GM18907 (cell line): ENCODE measurements around the gene LGALS3BP.

Source experiments
- ATAC-seq: cut with Tn5 transposase; IDR thresholded peaks from one replicate; pipeline ENCODE4 v1.9.1; 2021; ENCODE audit warnings: mild to moderate bottlenecking, moderate library complexity; ENCODE audit not compliant: unreplicated experiment

The LGALS3BP gene

DNA sequence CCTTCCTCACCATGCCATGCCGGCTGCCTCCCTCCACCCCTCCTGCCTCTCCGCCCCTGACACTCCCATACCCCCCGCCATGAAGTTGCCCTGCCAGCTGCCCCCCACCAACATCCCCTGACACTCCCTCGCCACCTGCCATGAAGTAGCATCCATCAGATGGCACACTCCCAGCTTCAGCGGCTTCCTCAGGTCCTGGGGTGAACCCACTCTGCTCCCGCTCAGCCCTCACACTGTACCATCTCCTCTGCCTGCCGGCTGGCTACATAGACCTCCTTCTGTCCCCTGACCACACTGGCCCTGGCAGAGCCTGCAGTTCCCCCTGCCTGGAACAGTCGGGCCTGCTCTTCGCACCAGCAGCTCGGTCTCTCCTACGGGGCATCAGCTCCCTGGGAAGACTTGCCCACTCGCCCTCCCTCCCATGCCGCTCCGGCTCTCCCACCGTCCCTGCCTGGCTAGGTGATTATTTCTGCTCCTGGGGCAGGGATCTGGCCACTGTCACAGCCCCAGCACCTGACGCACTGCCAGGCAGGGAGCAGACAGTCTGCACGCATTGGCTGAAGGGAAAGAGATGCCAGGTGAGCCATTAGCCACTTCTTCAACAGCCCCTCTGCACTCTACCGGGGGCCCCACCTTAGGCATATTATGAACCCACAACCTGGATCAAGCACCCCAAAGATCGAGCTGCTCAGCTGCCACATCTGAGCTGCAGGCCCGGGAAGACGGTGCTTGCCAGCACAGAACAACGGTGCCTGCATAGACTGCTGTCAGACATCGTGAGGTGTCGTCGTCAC is 20.9 kb upstream of the LGALS3BP start:
- no peak for ATAC-seq

DNA sequence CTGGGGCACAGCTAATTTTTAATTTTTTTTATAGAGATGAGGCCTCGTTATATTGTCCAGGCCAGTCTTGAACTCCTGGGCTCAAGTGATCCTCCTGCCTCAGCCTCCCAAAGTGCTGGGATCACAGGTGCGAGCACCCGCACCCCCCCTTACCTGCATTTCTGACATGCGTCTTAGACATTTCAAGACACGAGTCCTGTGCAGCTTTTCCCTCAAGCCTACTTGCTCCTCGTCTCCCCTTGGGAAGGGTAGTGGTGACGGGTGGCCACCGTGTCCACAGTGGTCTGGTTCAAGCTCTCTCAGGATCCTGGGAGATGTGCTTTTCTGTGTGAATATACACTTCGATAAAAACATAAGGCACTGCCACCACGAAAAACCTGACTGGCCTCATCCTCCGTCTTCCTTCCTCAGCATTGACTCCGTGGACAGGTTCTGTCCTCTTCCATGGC is 20.2 kb upstream of the LGALS3BP start:
- ATAC-seq: no peak

DNA sequence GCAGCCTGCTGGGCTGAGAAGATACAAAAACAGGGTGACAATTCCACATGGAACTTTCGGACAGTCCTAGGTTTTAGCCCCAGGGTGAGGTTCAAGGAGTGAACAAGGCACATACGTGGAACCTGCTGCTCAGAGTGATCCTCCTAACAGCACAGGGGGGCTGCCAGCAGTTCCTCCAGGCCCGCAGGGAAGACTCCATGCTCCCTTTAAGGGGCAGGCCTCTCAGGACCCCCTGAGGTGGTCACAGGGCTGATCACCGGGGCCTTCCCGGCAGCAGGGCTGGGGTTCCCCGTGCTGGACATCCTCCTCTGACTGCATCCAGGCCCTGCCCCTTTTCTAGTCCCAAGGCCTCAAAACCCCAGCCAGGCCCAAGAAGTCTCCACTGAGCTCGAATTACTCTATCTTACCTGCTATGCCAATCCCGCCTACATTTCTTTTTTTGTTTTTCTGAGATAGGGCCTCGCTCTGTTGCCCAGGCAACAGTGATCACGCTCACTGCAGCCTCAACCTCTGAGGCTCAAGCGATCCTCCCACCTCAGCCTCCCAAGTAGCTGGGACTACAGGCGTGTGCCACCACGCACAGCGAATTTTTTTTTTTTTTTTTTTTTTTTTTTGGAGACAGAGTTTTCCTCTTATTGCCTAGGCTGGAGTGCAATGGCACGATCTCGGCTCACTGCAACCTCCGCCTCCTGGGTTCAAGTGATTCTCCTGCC is 19.5 kb upstream of the LGALS3BP start:
- no peak for ATAC-seq

DNA sequence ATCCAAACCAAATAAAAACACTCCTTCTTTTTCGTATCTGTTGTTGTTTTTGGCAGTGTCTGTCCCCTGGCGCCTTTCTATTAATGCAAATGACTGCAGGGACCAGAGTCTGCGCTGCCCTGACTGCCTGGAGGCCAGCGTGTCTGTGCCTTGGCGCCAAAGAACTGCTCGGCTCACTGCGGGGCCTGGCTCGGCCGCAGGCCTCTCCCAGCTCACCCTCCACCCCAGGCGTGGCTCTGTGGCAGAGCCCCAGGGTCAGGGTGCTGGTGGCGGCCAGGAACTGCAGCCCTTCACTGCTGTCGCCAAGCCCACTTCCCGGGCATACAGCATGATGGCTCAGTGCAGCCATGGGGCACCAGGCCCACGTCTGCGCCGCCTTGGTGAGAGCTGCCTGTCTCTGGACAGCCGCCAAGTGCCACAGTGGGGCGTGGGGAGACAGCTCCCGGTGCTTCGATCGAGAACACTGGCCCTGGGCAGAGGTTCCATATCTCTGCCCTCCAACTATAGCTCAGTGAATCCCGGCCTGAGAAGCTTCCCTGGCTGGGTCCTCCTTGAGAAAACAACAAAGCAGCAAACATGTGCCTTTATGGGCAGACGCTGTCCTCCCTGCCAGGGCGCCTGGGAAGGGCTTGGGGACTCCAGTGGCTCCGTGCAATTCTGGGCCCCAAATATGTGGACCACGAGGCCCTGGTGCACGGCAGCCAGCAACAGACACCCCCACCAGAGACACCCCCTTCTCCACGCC is 18.8 kb upstream of the LGALS3BP start:
- ATAC-seq: no peak

DNA sequence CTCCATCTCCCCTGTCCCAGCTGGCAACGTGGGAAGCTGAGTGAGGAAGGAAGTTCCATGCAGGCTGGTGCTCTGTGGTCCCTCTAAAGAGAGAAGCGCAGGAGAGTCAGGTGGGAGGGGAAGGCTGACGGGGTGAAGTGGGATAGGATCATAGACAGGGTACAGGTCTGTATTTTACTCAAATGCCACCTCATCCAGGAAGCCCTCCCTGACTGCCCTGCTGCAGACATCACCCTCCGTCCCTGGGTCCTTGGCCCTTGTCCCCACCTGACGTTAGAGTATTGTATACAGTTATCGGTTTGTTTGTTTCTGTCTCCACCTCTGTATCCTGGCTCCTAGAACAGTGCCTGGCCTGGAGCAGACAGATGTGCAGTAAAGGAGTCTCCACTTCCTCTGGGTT is 18.2 kb upstream of the LGALS3BP start:
- ATAC-seq: no peak

DNA sequence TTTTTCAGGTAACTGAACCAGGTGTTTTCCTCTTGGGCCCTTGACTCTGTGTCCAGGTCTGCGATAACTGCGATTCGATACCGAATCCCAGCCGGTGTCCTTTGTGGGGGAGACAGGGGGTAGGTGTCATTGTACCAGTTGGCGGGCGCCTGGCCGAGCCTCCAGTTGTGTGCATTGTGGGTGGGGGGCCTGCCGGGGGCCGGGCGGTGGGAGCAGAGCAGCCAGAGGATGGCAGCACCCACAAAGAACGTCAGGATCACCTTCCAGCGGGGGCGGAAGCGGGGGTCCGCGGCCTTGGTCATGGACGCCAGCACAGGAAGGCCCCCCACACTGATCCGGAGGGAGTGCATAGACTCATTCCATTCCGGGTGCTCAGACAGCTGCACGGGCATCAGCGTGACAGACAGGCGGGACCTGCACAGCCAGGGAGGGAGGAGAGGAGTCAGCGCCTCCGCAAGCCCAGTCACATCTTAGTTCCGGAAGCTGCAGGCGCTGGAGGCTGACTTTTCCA is 17.6 kb upstream of the LGALS3BP start:
- no peak for ATAC-seq

DNA sequence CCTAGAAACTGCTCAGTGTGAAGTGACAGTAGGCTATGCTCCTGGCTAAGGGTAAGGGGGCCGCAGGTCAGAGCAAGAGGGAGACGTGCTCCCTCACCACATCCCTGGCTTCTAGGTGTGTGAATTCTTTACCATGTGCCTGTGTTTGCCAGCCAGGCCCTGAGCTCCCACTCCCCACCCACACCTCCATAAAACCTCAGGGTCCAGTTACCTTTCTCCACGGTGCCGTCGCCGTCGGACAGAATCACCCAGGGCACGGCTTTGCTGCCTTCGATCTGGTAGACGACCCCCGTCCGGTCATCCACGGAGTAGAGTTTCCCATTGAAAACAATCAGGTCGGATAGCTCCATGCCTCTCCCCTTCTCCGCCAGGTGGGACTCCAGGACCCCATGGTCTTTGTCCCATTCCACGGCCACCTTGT is 17.1 kb upstream of the LGALS3BP start:
- no peak for ATAC-seq

DNA sequence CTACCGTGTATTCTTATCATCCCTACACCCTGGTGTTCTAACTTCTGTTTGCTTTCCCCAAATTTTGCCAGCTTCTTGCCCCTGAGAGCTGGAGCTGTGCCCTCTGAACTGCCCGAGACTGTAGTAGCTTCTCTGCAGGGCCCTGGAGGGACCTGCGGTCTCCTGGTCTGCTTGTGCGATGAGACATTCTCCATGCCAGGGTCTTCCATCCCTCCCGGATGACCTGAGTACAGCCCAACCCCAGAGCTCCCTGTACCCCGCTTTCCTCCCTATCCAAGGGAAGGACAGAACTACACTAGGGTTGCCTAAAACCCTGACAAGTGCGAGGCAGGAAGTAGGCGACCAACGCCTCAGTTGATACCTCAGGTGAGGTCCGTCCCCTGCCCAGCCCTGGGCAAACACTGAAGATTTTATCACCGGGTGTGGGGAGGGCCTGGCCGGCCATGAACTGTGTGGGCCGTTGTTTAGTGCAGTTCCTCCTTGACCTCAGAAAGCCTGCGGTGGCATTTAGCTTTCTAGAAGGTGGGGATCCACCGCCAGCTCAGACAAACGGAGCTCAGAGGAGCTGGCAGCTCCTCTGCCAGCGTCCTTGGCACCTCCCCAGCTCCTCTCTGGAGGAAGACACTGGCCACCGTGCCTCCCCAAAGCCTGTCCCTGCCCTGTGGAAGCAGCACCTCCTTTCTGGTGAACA is 16.2 kb upstream of the LGALS3BP start:
- ATAC-seq: no peak

DNA sequence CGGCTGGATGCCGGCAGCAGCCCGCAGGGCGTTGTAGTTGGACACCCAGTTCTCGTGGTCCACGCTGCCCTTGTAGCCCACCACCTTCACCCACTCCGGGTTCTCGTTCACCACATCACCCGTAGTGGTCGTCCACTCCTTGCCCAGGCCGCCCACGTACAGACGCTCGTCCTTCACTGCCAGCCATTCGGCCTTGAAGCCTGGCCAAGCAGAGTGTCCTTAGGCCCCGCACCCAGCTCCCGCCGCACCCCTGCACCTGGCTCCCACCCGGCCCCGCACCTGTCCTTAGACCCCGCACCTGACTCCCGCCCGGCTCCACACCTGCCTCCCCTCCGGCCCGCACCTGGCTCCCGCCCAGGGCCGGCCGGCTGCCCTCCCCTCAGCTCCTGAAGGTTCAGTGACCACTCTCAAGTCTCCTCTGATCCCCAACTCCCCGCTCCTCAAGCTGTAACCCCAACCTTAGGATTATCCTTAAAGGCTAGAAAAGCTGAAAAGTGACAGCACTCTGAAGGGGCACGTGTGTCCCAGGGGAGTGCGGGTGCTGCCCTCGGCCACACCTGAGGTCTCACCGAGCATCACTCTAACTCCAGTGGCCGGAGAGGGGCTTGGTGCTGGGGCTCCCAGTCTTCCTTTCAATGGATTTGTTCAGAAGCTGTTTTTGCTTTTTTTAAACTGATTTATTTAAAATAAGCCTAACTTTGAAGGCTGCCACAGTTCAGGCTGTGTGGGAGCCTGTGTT is 15.5 kb upstream of the LGALS3BP start:
- no peak for ATAC-seq

DNA sequence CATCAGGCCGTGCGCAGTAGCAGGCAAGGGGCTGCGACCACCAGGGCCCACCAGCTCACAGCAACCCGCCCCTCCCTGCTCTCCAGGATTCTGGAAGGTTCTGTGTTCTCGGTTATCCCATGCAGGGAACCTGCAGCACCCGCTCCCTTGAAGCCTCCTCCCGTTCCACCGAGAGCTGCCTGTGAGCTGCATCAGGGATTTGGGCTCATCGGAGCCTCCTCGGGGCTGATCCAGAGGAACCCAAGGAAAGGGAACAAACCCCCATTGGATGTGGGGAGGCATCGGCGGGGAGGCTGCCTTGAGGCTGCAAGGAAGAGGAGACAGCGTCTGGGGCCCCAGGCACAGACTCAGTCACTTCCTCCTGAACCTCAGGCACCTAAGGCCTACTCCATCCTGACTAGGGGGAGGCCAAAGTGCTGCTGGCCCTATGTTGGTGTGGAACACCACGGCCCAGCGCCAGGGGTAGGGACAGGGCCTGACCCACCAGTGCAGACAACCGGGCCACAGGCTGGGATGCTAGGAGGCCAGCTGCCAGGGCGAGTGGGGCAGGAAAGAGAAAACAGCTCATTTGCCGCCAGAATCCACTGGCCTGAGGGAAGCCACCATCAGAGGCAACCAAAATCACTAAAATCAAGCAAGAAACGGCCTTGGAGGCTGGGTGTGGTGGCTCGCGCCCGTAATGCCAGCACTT is 14.4 kb upstream of the LGALS3BP start:
- no peak for ATAC-seq

DNA sequence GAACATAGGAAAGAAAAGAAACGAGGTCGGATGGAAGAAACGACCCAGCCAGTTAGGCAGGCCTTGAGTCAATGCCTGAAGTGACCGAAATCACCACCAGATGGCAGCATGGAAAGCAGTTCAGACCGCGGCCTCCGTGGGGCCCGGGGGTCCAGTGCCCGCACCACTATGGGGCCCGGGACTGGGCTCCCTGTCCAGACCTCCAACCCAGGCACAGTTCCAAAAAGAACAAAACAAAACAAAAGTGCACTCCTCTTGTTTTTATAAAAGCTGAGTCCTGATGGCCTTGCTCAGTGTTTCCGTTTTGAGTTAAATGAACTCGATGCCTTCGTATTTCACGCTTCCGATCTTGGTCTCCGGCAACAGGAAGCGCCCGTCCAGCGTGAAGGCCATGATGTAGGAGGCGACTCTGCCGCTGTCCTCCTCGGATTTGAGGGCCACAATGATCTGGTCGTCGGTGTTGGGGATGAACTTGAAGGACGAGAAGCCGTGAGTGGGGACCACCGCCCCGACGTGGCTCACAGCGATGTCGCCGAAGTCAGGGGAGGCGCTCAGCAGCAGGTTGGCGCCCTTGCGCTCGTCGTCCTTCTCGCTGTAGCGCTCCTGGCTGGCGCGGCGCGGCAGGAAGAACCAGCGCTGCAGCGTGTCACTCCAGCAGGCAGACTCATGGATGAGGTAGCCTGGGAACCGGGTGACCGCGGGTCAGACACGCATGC is 13.7 kb upstream of the LGALS3BP start:
- no peak for ATAC-seq

DNA sequence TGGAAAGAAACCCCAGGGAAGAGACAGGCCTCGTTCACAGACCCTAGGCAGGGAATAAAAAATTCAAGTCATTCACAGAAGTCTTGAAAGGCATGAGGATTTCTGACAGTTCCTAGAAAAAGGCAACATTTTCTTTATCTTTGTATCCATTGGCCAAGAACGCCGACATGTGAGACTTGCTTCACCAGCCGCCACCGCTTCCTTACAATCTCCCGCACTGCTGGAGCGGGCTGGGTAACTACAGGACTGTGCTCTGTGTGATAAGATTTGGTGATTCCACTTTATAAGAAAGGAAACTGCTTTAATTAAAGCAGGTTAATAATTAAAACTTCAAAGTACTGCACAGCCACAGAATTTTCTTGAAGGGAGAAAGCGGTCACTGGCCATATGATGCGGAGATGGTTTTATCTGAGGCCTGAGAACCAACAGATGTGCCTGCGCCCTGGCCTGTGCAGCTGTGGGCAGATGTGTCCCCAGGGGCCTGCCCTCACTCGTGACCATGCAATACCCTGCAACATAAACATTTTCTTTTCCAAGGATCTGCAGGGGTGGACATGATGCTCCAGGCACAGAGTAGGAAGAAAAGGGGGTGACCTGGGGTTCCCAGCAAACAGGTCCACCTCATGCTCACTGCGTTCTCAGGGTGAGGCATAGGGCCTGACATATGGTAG is 13.0 kb upstream of the LGALS3BP start:
- no peak for ATAC-seq

DNA sequence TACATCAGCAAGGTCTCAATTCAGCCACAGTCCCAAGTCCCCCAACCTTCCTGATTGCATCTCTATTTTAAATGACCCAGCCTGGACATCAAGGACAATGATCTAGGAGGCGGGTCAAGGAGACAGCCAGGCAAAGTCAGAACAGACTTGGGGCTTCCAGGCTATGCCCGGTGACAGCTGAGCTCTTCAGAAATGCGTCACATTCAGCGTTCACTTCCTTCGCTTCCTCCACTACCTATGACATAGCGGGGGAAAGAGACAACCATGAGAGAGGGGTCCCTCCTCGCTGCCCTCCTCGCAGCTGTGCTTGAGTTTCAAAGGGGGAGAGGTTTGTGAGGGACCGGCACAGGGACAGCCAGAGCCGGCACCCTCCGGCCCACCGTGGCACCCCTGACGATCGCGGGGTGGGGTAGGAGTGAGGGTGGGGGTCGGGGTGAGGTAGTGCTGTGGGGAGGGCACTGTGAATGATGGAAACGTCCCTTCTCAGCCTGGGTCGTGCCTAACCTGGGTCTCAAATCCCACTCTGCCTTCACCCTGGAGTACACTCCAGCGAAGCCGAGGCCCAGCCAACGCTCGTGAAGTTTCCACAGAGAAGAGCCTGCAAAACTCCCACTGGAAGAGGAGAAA is 12.3 kb upstream of the LGALS3BP start:
- ATAC-seq: no peak

DNA sequence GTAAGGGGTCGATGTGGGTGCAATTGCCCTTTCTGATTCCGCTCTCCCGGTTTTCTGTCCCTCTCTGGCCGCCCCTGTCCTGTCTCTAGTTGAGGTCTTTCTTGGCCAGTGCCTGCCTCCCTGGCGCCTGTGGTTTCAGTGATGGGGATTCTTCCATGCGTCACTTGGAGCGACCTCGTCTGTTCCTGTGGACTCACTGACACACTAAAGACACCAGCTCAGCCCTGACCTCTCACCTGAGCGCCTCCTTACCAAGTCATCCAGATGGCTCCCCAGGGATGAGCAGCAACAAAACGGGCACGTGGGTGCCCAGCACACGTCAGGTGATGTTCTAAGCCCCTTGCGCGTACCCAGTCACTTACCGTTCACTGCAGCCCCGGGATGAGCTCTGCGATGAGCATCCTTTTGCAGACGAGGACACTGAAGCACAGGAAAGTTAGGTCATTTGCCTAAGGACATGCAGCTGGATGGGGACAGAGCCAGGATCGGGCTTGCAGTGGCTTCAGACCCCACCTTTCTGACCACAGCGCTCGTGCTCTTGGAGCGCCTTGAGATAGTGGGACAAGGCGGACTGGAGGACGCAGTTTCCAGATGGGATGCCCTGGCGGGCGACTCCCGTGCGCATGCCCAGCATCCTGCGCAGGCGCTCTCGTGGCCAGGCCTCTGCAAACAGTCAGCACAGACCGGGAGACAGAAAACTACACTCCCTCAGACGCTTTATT is 11.5 kb upstream of the LGALS3BP start:
- ATAC-seq: no peak

DNA sequence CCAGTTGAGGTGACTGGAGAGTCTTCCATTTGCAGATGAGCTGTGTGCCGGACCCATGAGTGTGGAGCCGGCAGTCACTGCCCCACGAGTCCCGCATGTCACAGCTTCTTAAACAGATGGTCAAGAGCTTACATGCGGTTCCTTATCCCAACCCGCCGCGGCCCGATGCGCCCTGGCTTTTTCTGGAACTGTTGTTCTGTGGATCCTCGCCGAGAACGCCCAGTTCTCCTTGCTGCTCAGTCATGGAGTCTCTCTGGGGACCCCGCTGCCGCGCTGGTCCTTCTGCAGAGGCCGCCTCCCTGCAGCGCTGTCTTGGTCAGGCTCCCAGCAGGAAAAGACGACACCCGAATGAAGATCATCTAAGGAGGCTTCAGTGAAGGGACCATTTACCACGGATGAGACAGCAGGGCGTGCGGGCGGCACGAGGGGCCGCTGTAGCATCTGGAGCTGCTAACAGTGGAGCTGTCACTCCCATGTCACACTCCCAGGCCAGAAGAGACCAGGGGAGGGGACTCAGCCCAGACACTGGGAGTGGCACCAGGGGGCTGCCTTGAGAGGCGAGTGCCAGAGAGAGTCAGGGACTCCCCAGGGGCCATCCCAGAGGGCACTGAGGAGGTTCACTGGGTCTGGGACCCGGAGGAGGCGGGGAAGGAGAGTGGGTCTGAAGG is 10.8 kb upstream of the LGALS3BP start:
- no peak for ATAC-seq

DNA sequence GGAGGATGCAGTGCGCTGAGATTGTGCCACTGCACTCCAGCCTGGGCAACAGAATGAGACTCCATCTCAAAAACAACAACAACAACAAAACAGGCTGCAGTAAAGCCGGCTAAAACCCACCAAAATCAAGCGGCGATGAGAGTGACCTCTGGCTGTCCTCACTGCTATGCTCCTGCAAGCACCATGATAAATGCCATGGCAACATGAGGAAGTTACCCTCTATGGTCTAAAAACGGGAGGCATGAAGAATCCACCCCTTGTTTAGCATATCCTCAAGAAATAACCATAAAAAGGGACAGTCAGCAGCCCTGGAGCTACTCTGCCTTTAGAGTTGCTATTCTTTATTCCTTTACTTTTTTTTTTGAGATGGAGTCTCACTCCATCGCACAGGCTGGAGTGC is 8.4 kb upstream of the LGALS3BP start:
- ATAC-seq: no peak
